Epidermal melanocyte (primary cell): ENCODE results near the gene RAB5B.
"Not testable (repeated sequence)": the region's sequence is repeated elsewhere in the genome, so short reads cannot be mapped to it uniquely, and the experiment has no call there.

Experiments
- DNase-seq: peaks from one replicate; pipeline ENCODE4 v3.0.0; 2011; ENCODE audit warnings: low spot score; ENCODE audit not compliant: insufficient read length

The RAB5B gene

DNA sequence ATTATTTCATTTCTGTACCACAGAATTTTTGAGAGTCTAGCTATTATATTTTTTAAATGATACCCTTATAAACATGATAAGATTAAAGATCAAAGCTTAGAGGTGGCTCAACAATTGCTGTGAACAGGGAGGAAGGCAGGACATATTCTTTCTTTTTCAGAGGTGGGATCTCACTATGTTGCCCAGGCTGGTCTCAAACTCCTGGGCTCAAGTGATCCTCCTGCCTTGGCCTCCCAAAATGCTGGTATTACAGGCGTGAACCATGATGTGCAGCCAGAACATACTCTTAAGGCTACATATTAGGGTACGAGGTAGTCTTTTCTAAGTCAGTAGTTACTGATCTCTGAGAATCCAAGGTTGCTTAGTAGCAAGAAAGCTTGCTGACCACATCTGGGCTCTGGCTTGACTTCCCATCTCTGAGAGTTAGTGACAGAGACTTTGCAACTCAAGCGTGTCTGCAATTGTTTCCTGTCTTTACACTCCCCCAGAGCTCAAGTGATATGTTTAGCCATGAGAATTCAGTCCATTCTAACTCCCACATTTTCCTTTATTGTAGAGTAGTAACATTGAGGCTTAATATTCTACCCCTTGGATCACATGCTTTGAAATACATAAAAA is 8.6 kb downstream of the RAB5B start:
- DNase-seq = no peak

DNA sequence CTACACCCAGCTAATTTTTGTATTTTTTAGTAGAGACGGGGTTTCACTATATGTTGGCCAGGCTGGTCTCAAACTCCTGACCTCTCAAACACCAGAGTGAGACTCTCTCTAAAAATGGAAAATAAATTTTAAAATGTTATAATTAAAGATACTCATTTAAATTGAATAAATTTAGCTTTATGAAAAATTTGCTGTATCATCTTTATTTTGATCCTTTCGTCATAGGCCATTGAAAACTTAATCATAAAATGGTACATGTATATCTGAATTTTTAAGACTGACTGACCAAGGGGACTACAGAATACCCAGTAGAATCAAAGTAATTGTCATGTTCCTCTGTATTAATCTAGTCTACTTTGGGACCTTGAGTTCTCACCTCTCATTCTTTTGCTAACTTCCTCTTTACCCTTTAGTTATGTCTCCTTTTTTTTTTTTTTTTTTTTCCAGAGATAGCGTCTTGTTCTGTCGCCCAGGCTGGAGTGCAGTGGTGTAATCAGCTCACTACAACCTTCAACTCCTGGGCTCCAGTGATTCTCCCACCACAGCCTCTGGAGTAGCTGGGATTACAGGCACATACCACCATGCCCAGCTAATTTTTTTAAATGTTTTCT is 9.5 kb downstream of the RAB5B start:
- DNase-seq = no peak

DNA sequence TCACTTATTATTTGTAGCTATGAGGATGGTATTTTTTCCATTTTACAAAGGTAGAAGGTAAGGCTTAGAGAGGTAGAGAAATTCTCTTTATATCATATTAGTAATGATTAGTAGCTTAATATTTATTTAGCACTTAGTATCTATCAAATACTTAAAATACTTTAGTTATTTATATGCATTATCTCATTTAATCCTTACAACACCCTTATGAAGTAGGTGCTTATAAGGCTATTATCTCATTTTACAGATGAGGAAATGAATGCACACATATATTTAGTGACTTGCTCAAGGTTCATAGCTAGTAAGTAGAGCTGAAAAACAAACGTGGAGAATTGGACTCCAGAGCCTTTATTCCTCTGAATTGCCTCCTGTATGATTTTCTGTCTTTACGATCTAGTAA is 11.0 kb downstream of the RAB5B start:
- no peak for DNase-seq

- no peak for DNase-seq
Observed at GRCh38 chr12:55985341-55985740, 11.5 kb downstream of the RAB5B start.

DNA sequence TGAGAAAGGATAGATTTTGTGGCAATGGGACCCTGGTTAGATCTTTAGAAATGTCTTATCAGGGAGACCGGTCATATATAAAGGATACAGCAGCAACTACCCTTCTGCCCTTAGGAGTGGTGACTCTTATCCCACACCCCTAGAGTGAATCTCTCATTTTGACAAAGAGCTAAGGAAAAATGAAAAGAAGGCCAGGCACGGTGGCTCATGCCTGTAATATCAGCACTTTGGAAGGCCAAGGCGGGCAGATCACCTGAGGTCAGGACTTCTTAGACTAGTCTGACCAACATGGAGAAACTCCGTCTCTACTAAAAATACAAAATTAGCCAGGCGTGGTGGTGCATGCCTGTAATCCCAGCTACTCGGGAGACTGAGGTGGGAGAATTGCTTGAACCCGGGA is 12.1 kb downstream of the RAB5B start:
- not testable (repeated sequence) for DNase-seq

DNA sequence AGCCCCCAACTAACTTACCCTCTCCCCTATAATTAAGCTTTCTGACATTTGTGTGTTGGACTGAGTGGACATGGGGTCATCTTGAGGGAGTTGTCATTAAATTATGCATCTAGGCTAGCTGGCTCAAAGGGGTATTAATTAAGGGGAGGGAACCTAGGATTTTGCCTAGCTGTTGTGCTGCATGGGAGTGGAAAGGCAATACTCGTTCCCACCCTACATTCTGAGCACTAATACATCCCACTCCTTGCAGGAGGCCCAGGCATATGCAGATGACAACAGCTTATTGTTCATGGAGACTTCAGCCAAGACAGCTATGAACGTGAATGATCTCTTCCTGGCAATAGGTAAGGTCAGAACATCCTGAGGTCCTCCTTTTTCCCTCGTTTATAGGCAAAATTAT is 17.2 kb downstream of the RAB5B start:
- no peak for DNase-seq

DNA sequence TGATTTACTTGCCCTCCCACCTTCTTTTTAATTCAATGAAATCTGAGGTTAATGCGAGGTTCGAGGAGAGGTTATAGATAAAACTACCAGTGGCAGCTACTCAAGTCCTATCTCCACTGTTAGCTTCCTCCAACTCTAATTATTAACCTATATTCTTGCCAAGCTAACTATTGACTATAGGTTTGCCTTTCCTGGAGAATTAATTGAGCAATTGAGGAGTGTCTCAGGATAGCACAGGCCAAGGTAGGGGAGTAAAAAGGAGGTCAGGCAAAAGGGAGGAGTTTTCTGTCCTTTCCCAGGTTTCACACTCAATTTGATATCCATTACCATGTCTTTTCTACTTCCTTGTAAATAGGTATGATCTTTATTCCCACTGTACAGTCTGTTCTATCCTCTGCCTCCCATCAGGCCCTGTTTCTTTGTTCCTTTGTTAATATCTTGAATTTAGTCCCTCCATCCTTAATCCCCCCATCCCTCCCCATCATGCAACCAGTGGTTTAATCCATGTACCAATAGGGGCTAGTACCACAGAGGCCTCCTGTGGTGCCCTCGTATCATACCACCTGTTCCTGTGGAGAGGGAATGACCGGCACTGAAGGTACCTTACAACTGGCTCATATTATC is 19.5 kb downstream of the RAB5B start:
- no peak for DNase-seq

DNA sequence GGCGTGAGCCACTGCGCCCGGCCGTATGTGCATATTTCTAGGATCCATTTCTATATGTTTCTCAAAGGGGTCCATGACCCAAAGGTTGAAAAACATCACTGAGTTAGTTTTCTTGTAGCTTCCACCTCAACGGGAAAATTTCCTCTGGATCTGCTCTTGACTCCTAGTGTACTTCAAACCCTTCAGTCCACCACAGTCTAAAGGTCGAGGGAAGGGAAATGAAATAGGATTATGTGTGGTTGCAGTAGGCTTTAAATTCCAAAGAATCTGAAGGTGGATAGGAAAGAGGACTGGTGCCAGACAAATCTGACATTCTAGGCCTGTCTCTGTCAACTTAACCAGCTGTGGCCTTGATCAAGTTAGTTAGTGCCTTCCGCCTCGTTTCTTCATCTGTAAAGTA is 21.5 kb downstream of the RAB5B start:
- no peak for DNase-seq

DNA sequence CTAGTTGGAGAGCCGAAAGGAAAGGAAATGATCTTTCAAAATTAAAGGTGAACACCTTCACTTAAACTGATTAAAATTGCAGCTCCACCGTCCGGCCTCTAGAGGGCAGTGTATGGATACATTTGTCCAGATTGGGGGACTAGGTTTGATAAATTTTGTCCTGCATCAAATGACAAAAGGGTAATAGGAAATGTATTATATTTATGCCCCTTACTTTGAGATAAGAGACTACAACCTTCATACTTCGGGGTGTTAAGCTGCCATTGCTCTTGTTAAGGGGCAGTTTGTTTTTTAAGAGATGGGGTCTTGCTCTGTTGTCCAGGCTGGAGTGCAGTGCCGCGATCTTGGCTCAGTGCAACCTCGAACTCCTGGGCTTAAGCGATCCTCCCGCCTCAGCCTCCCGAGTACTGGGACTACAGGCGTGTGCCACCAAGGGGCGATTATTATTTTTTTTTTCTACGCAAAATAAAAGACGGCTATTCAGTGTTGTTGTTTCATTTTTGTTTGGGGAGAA is 22.4 kb downstream of the RAB5B start:
- peak; percentile 62 for DNase-seq

DNA sequence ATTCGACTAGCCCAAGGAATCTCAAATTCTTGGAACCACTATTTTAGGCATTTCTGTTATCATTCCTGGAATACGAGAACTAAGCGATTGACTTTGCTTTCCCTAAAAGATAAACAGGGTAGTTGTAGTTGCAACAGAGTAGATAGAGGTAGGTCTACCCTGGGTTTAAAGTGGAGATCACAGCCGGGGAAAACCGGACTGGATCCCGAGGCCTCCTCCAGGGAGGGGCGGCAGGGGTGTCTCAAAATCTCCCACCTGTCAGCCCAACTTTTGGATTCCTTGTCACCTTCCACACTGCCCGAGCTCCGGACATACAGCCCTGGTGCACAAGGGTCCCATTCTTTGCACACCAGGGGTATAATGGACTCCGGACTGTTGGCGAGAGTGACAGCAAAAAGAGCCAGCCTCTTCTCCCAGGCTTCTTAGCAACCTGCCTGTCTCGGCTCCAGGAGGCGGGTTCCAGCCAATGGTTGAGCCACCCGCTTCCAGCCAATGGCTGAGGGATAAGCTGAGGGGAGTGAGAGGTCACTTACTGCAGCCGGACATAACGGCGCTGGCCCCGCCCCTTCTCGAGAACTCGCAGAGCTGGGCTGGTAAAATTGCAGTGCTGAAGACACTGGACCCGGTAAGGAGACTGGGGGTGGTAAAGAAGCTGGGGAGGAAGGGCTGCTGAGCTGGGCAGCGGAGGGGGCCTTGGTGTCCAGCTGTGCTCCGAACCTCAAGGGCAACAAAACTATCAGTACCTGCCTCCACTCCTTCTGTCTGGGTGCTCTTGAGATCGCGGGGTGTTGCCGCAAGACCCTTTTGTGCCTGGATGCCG is 23.0 kb downstream of the RAB5B start, which contains the start of gene SUOX:
Gene SUOX, plus strand, starts transcription at position 562 of the 820 bp plus-strand sequence. CDS start 4,946 bp downstream, outside the sequence.
- DNase-seq = peak; percentile 100

- DNase-seq = no peak
Observed at GRCh38 chr12:55997535-55997859, 23.6 kb downstream of the RAB5B start.

DNA sequence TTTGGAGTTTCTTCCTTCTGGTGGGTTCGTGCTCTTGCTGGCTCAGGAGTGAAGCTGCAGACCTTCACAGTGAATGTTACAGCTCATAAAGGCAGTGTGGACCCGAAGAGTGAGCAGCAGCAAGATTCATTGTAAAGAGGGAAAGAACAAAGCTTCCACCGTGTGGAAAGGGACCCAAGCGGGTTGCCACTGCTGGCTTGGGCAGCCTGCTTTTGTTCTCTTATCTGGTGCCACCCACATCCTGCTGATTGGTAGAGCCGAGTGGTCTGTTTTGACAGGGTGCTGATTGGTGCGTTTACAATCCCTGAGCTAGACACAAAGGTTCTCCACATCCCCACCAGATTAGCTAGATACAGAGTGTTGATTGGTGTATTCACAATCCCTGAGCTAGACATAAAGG is 25.6 kb downstream of the RAB5B start:
- not testable (repeated sequence) for DNase-seq

- not testable (repeated sequence) for DNase-seq
Observed at GRCh38 chr12:55999999-56000540, 26.2 kb downstream of the RAB5B start.

- no peak for DNase-seq
Observed at GRCh38 chr12:56001487-56002100, 27.7 kb downstream of the RAB5B start.

DNA sequence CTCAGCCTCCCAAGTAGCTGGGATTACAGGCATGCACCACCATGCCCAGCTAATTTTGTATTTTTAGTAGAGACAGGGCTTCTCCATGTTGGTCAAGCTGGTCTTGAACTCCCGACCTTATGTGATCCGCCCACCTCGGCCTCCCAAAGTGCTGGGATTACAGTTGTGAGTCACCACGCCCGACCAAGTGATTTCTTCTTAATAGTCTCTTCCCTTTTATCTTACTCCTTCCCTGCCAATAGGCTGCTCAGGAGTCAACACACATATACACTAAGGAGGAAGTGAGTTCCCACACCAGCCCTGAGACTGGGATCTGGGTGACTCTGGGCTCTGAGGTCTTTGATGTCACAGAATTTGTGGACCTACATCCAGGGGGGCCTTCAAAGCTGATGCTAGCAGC is 29.5 kb downstream of the RAB5B start:
- not testable (repeated sequence) for DNase-seq

- DNase-seq = no peak
Observed at GRCh38 chr12:56004211-56004610, 30.3 kb downstream of the RAB5B start.

- DNase-seq = peak; percentile 54
Observed at GRCh38 chr12:56007564-56008559, 34.0 kb downstream of the RAB5B start.

GRCh38 chr12:56010111-56010570 is 36.3 kb downstream of the RAB5B start:
- DNase-seq = no peak

GRCh38 chr12:56011509-56012090 is 37.7 kb downstream of the RAB5B start:
- DNase-seq = no peak
